ENCODE measurements around the gene AMH.
A peak's percentile ranks its signal among the peaks of the same experiment; 100 is the strongest.

The AMH gene

GRCh38 chr19:2246014-2246620 lies 3.0 kb upstream of the AMH start:
- no peaks in the 10 kb centered on the region for H3K9me3 ChIP-seq (ENCODE audit: control insufficient read depth, insufficient read depth, low read length)
- no peak overlapping the region for H3K9ac ChIP-seq (ENCODE audit: low read depth, low read length)
- H3K36me3 ChIP-seq (ENCODE audit: insufficient read depth, low read length) = peaks cover 23% of the 10 kb centered on the region
- peaks cover under 1% of the 10 kb centered on the region; the same call in 1 of the 2 replicates for H3K4me1 ChIP-seq (ENCODE audit: insufficient read depth, low read length)

GRCh38 chr19:2246801-2247361 lies 2.2 kb upstream of the AMH start:
- H3K9me3 ChIP-seq (ENCODE audit: control insufficient read depth, insufficient read depth, low read length) = no peaks in the 10 kb centered on the region
- no peak overlapping the region for H3K9ac ChIP-seq (ENCODE audit: low read depth, low read length)
- peaks cover 23% of the 10 kb centered on the region for H3K36me3 ChIP-seq (ENCODE audit: insufficient read depth, low read length)
- H3K4me1 ChIP-seq (ENCODE audit: insufficient read depth, low read length) = no peaks in the 10 kb centered on the region

- Histone ChIP-seq H3K9me3 (ENCODE audit: control insufficient read depth, insufficient read depth, low read length) (no peaks in the 10 kb centered on the region), H3K9ac (ENCODE audit: low read depth, low read length) (no peak overlapping the region), H3K36me3 (ENCODE audit: insufficient read depth, low read length) (peaks cover 23% of the 10 kb centered on the region), H3K4me1 (ENCODE audit: insufficient read depth, low read length) (no peaks in the 10 kb centered on the region)
Observed at GRCh38 chr19:2247433-2248101, 1.6 kb upstream of the AMH start.

- Histone ChIP-seq H3K36me3 (ENCODE audit: insufficient read depth, low read length) (peaks cover 23% of the 10 kb centered on the region), H3K4me1 (ENCODE audit: insufficient read depth, low read length) (no peaks in the 10 kb centered on the region), H3K9me3 (ENCODE audit: control insufficient read depth, insufficient read depth, low read length) (no peaks in the 10 kb centered on the region), H3K9ac (ENCODE audit: low read depth, low read length) (no peak overlapping the region)
Observed at GRCh38 chr19:2248136-2249009, 750 bp upstream of the AMH start.

- Histone ChIP-seq H3K9ac (ENCODE audit: low read depth, low read length) (no peak overlapping the region), H3K4me1 (ENCODE audit: insufficient read depth, low read length) (no peaks in the 10 kb centered on the region), H3K36me3 (ENCODE audit: insufficient read depth, low read length) (0 out of 2 replicates have a peak, but pooled peaks cover 11% of the 10 kb centered on the region), H3K9me3 (ENCODE audit: control insufficient read depth, insufficient read depth, low read length) (no peaks in the 10 kb centered on the region)
Observed at GRCh38 chr19:2249880-2250765, 1.0 kb downstream of the AMH start.

GRCh38 chr19:2250766-2251105 lies 1.6 kb downstream of the AMH start:
- Histone ChIP-seq H3K9ac (ENCODE audit: low read depth, low read length) (no peak overlapping the region), H3K36me3 (ENCODE audit: insufficient read depth, low read length) (0 out of 2 replicates have a peak, but pooled peaks cover 8% of the 10 kb centered on the region), H3K4me1 (ENCODE audit: insufficient read depth, low read length) (no peaks in the 10 kb centered on the region), H3K9me3 (ENCODE audit: control insufficient read depth, insufficient read depth, low read length) (no peaks in the 10 kb centered on the region)

GRCh38 chr19:2251106-2252054 lies 2.3 kb downstream of the AMH start:
- no peaks in the 10 kb centered on the region for H3K9me3 ChIP-seq (ENCODE audit: control insufficient read depth, insufficient read depth, low read length)
- no peaks in the 10 kb centered on the region for H3K4me1 ChIP-seq (ENCODE audit: insufficient read depth, low read length)
- 0 out of 2 replicates have a peak, but pooled peaks cover 5% of the 10 kb centered on the region for H3K36me3 ChIP-seq (ENCODE audit: insufficient read depth, low read length)
- no peak overlapping the region for H3K9ac ChIP-seq (ENCODE audit: low read depth, low read length)

GRCh38 chr19:2252055-2252796 lies 3.1 kb downstream of the AMH start:
- Histone ChIP-seq H3K4me1 (ENCODE audit: insufficient read depth, low read length) (no peaks in the 10 kb centered on the region), H3K36me3 (ENCODE audit: insufficient read depth, low read length) (no peaks in the 10 kb centered on the region), H3K9me3 (ENCODE audit: control insufficient read depth, insufficient read depth, low read length) (no peaks in the 10 kb centered on the region), H3K9ac (ENCODE audit: low read depth, low read length) (peak overlapping the region; percentile 63; the same call in 1 of the 2 replicates)

- H3K9ac ChIP-seq (ENCODE audit: low read depth, low read length) = peak overlapping the region; percentile 63
- no peaks in the 10 kb centered on the region for H3K9me3 ChIP-seq (ENCODE audit: control insufficient read depth, insufficient read depth, low read length)
- no peaks in the 10 kb centered on the region for H3K4me1 ChIP-seq (ENCODE audit: insufficient read depth, low read length)
- no peaks in the 10 kb centered on the region for H3K36me3 ChIP-seq (ENCODE audit: insufficient read depth, low read length)
Observed at GRCh38 chr19:2252797-2253105, 3.6 kb downstream of the AMH start.

GRCh38 chr19:2253106-2254063 lies 4.3 kb downstream of the AMH start:
- Histone ChIP-seq H3K4me1 (ENCODE audit: insufficient read depth, low read length) (no peaks in the 10 kb centered on the region), H3K9me3 (ENCODE audit: control insufficient read depth, insufficient read depth, low read length) (no peaks in the 10 kb centered on the region), H3K36me3 (ENCODE audit: insufficient read depth, low read length) (no peaks in the 10 kb centered on the region), H3K9ac (ENCODE audit: low read depth, low read length) (peak overlapping the region; percentile 63)

- Histone ChIP-seq H3K9ac (ENCODE audit: low read depth, low read length) (peak overlapping the region; percentile 63; the same call in 1 of the 2 replicates), H3K9me3 (ENCODE audit: control insufficient read depth, insufficient read depth, low read length) (no peaks in the 10 kb centered on the region), H3K36me3 (ENCODE audit: insufficient read depth, low read length) (no peaks in the 10 kb centered on the region), H3K4me1 (ENCODE audit: insufficient read depth, low read length) (no peaks in the 10 kb centered on the region)
Observed at GRCh38 chr19:2254064-2254872, 5.1 kb downstream of the AMH start.

Measured in ES-I3 (cell line).